Stimulated activated CD4-positive, alpha-beta T cell treated with anti-CD3 and anti-CD28 coated beads, Interleukin-2, amount 100 ng/mL, for 48 hours (primary cell): ENCODE data around the gene RAB11B.
"Not testable (repeated sequence)": the region's sequence is repeated elsewhere in the genome, so short reads cannot be mapped to it uniquely, and the experiment has no call there.

Experiments used
- DNase-seq, 2 donors: peaks; one replicate each; pipeline ENCODE4 v3.0.0-alpha.2; 2020

Gene RAB11B

DNA sequence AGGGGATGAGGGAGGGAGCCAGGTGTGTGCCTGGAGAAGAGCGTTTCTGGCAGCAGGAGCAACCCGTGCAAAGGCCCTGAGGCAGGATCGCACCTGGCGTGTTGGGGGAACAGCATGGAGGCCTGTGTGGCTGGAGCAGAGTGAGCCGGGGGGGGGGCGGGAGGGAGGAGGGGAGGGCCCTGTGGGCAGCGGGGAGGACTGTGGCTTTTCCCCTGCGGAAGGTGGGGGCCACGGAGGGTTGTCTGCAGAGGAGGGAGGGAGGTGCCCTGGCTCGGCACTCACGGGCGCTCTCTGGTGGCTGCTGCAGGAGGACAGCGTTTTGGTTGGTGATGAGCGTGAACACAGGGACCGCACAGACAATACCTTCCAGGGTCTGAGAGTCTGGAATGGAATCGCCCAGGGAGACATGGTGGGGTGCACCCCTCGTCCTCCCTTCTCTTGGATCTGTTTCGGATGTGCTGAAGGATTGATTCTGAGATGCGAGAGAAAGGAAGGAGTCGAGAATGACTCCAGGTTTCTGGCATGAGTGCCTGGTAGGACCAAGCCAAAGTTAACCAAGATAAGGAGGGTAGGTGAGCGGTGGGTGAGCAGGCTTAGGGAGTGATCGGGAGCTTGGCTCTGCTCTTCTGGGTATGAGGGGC is 6.5 kb downstream of the RAB11B start:
- peak; percentile 66 to 68 for DNase-seq

DNA sequence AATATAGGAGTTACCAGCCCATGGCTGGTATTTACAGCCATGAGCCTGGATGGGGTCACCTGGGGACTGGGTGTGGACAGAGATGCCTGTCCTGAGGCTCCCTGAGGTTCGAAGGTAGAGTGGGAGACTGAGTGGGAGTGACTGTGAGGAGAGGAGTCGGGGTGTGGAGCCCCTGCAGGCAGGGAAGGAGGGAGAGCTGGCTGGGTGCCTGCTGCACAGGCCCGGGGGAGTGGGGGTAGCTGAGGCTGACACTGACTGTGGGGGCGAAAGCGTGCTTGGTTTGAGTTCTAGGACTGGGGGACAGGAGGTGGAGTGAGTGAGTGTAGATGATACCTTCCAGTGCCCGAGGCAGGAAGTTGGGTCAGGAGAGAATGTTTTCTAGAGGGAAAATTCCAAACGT is 7.1 kb downstream of the RAB11B start:
- no peak for DNase-seq

DNA sequence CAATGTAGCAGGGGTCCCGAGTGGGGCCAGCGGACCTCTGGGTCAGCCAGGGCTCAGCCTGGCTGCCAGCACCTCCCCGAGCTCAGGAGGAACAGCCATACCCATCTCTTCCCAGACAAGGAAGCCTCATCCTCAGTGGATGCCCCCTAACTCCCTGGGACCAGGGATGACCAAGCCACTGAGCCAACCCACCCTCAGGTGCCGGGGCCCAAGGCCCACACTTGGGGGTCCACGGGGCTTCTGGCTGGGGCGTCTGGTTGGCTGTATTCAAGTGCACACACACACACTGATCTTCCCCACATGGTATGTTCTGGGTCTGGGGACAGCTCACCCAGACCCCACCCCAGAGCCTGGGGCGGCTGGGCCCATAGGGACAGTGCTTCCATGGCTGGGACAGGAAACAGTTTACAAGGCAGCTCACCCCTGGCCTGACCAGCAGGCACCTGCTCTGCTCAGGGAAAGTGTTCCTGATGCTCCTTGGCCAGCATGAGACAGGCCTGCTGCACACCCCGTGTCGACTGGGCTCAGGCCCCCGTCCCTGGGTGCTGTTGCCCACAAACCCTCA is 7.7 kb downstream of the RAB11B start:
- DNase-seq, result no peak

DNA sequence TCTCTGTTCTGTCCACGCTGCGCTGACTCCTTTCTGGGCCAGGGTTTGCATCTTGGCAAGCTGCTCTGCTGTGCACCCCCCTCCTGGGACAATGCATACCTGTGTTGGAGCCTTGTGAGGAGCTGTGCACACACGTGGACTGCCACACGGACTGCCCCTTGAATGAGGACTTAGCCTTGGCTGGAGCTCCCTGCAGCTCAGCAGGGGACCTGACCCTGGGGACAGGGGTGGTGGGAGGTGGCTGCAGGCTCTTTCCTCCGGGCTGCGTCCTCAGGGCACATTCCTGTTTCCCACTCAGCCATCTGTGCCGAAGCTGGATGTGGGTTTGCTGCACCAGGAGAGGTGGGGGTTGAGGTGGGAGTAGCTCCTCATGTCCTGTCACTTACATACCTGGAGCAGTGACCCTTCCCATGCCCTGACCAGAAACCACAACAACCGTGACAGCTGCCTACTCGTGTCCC is 8.2 kb downstream of the RAB11B start:
- DNase-seq, result no peak

DNA sequence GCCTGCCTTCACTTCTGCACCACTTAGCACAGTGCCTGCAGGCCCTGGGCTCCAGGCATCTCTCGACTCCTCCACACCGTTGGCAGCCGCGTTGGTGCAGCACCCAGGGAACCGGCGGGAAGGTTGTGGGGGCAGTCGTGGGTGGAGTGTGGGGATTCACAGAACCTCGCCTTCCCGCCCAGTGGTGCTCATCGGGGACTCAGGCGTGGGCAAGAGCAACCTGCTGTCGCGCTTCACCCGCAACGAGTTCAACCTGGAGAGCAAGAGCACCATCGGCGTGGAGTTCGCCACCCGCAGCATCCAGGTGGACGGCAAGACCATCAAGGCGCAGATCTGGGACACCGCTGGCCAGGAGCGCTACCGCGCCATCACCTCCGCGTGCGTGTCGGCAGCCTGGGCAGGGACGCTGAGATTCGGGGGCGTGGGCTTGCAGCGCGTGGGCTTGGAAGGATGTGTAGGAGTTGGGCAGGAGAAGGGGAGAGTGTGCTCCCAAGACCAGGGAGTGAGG is 9.6 kb downstream of the RAB11B start:
- DNase-seq, result no peak

DNA sequence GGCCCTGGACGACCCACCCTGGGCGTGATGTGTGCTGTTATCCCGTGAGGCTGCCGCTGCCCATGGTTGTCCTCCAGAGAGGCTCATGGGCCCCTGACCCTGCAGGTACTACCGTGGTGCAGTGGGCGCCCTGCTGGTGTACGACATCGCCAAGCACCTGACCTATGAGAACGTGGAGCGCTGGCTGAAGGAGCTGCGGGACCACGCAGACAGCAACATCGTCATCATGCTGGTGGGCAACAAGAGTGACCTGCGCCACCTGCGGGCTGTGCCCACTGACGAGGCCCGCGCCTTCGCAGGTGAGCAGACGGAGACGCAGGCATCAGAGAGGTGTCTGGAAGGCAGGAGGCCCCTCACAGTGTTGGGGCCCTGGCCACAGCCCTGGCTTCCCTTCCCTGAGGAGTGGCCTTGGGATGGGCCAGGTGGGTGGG is 11.8 kb downstream of the RAB11B start:
- DNase-seq, result no peak

DNA sequence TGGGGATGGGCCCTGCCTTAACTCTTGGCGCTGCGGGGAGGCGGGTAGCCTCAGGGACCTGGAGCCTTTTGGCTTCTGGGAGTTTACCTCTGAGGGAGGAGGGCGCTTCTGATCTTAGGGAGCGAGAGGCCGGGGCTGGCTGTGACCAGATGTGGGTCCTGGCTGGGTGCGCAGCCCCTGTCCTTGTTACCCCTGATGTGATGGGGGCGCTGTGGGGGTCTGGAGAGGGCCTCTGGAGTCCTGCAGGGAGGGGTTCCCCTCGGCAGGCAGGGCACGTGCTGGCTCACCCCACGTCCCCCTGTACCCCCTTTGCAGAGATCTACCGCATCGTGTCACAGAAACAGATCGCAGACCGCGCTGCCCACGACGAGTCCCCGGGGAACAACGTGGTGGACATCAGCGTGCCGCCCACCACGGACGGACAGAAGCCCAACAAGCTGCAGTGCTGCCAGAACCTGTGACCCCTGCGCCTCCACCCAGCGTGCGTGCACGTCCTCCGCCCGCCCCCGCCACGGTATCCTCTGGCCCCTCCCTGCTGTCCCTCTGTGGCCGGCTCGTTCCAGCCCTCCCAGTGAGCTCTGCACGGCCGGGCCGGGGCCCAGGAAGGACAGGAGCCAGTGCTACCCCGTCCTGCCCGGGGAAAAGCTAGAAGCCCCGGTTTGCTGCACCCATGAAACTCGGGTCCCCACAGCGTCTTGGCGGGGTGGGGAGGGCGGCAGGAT is 13.1 kb downstream of the RAB11B start:
- DNase-seq, result no peak

DNA sequence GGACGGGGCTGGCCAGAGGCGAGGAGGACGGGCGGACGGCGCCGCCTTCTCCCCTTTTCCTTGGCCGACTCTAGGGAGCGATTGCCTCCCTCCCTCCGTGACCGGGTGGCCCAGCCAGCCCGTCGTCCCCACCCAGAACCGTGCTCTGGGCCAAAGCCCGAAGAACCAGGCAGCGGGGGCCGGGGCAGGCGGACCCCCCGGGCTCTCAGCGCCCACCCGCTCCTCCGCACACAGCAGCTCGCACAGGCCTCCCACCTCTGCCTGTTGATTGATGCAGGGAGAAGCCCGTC is 13.6 kb downstream of the RAB11B start:
- DNase-seq, result no peak

DNA sequence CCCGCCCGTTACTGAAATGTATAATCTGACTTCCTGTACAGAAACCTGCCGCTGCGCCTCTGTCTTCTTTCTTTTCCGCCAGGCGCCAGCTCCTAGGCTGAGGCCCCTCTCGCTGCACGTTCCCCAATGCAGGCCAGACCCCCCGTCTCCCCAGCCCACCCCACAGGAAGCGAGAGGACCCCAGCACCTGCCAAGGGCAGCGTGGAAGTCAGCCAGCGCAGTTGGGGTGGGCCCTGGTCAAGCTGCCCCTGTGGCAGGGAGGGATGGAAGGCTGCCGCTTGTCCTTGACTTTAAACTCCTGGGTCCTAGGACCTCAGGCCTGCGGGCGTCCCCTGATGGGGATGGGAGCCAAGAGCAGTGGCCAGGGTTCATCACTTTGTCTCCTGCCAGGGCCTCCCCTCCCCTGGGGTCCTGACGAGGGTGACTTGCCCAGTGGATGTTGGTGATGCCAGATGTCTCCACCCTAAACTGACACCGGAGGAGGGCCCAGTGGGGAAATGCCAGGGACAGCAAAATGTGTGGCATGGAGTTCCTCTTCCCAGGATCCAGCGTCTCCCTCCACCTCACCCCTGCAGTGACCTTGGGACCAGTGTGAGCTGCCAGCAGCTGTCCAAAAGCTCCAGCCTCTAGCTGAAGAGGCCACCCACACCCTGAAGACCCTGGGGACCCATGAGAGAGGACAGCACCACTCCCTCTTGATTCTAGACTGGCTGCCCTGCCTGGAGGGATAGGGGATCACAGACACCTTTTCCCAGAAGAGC is 14.4 kb downstream of the RAB11B start:
- no peak for DNase-seq

DNA sequence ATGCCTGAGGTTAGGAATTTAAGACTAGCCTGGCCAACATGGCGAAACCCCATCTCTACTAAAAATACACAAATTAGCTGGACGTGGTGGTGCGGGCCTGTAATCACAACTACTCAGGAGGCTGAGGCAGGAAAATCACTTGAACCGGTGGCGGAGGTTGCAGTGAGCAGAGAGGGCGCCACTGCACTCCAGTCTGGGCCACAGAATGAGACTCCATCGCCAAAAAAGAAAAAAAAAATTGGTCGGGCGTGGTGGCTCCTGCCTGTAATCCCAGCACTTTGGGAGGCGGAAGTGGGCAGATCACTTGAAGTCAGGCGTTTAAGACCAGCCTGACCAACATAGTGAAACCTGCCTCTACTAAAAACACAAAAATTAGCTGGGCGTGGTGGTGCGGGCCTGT is 20.6 kb downstream of the RAB11B start:
- DNase-seq, result not testable (repeated sequence)

DNA sequence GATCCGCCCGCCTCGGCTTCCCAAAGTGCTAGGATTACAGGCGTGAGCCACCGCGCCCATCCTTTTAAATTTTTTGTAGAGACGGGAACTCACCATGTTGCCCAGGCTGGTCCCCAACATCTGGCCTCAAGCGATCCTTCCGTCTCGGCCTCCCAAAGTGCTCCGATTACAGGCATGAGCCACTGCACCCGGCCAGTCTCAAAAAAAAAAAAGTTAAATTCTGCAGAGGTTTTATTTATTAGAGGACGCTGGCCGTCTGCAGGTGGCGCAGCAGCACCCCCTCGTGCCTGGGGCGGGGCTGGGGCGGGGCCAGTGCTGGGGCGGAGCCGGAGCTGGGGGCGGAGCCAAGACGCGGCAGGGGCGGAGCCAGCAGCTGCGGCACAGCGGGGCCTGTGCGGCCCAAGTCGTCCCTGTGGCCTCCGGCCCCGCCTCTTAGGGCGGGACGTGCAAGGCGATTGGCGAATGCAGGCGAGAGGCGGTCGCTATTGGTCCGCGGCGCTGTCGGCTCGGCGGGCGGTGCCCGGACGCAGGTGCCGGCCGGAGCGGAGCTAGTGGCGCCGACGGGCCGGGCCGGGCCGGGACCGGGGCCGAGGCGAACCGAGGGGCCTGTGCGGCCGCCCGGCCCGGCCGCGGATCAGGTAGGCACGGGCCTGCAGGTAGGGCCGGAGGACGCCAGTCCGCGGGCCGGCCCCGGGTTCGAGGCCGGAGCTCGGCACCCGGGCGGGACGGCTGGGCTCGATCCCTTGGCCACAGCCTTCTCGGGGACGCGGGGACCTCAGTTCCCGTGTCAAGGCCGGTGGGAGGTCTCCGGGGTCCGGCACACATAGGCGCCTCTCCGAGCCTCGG is 22.8 kb downstream of the RAB11B start, which contains the start of gene MARCHF2:
MARCHF2 (plus strand) TSS at position 523 of the 846 bp plus-strand sequence. CDS start 8,536 bp downstream, outside the sequence.
- peak; percentile 95 to 97 for DNase-seq

DNA sequence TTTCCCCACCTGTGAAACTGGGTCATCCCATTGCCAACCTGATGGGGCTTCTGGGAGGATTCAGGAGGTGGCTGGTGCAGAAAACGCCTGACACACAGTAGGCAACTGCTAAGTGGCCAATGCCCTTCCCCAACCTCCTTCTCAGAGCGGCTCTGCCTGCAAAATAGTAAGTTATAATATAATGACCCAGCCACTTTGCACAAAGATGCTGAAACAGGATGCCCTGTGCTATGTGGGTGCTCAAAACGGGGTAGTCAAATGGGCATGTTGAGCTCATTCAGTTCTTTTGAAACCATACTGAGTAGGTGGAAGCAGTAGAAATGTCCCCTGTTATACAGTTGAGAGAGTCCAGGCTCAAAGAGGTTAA is 23.5 kb downstream of the RAB11B start:
- no peak for DNase-seq

DNA sequence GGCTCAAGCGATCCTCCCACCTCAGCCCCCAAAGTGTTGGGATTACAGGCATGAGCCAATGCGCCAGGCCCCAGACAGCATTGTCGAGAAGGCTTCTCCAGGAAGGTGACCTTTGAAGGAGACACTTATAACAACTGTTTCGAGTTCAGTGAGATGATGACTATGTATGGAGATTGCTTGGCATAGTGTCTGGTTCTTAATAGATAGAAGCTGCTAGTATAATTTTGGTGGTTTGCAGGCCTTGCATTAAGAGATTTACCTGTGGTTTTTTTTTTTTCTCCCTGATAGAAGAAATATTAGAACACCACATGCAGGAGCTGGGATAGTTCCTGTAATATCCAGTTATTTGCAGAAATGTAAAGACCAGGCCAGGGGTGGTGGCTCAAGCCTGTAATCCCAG is 26.6 kb downstream of the RAB11B start:
- no peak for DNase-seq

DNA sequence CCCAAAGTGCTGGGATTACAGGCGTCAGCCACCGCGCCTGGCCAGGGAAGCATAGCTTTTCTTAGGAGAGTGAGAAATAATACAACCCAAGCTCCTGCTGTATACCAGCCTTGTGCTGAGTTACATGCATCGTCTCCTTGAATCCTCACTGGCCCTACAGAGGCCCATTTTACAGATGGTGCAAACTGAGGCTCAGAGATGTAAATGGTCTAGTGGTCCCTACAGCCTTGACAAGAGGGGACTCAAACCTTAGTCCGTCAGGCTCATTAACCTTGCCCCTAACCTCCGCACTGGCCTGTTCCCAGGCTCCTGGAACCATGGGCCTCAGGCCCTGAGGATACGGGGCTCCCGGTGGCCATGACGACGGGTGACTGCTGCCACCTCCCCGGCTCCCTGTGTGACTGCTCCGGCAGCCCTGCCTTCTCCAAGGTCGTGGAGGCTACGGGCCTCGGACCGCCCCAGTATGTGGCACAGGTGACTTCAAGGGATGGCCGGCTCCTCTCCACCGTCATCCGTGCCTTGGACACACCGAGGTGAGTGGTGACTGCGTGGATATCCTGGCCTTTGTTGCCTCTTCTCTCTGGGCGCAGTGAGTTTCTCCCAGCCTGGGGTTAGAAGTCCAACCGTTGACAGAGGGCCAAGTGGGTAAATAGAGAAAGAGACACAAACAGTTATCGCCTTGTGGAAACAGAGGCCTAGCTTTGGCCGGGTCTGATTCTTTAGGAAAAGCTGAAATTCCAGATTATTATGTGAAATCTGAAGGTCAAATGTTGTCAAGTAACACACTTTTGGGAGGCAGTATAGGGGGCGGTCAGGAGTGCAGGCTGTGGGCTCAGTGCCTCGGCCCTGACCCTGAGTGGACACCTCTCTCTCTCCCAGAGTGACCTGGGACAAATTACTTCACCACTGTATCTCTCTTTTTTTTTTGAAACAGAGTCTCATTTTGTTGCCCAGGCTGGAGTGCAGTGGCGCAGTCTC is 31.6 kb downstream of the RAB11B start:
- no peak for DNase-seq

DNA sequence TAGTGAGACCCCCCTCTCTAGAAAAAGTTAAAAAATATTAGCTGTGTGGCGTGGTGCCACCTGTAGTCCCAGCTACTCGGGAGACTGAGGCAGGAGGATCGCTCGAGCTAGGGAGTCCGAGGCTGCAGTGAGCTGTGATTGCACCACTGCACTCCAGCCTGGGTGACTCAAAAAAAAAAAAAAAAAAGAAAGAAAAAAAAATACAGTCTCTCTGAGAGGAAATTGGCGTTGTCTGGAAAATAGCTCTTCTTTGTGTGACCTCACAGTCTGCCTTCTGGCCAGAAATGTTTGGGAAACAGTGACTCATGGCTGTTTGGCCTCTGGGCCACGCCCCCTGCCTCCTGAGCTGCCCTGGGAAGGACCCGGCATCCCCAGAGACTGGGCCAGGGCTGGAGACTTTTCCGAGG is 33.7 kb downstream of the RAB11B start:
- DNase-seq, result no peak

DNA sequence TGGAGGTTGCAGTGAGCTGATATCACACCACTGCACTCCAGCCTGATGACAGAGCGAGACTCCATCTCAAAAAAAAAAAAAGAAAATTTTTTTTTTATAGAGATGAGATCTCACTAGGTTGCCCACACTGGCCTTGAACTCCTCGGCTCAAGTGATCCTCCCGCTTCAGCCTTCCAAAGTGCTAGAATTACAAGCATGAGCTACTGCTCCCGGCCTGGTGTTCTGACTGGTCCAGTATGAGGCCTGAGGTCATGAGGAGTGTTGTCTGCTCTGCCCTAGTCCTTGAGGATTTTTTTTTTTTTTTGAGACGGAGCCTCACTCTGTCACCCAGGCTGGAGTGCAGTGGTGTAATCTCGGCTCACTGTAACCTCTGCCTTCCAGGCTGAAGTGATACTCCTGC is 35.2 kb downstream of the RAB11B start:
- not testable (repeated sequence) for DNase-seq

DNA sequence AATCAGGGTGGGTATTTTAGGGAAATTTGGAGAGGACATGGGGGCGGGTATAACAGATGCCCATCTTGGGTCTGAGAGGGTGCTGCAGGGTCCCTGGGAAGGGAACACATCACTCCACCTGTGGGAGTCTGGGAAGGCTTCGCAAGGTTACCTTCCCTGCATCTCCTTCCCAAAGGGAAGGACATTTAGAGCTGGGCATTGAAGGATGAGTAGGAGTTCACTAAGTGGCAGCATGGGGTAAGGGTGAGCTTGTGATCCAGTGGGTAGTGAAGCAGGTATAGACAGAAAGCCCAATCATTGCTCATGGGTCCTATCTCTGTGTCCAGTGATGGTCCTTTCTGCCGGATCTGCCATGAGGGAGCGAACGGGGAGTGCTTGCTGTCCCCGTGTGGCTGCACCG is 36.1 kb downstream of the RAB11B start:
- DNase-seq, result no peak

DNA sequence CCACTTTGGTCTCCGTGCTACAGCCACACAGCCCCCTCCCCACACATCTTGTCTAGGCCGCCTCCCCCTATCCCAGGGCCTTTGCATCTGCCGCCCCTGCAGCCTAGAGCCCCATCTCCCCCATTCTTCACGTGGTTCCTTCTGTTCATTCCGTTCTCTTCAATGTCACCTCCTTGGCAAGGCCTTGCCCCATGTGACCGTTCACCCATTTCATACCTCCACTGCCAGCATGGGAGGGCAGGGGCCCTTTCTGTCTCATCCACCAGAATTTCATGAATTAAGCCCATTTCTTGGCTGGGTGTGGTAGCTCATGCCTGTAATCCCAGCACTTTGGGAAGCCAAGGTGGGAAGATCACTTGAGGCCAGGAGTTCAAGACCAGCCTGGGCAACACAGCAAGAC is 38.9 kb downstream of the RAB11B start:
- DNase-seq, result no peak

DNA sequence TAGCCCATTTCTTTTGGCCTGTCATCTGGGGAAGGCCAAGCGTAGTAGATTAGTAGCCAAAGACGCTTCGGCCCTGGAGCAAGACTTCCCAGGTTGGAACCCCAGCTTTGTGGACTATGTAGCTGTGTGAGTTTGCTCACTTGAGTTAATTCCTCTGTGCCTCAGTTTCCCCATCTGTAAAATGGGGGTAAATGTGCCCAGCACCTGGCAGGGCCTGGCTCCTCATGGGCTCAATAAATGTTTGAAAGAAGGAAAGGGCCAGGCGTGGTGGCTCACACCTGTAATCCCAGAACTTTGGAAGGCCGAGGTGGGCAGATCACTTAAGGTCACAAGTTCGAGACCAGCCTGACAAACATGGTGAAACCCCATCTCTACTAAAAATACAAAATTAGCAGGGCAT is 39.7 kb downstream of the RAB11B start:
- DNase-seq, result no peak

DNA sequence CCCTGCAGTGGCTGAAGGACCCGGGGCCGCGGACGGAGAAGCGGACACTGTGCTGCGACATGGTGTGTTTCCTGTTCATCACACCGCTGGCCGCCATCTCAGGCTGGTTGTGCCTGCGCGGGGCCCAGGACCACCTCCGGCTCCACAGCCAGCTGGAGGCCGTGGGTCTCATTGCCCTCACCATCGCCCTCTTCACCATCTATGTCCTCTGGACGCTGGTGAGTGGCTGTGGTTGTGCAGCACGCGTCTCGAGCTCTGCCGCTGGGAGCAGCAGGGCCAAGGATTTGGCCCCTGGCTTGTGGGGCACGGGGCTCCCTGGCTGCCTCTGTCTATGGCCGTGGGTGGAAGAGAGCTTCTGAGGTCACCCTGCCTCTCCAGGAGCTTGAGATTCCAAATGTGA is 40.5 kb downstream of the RAB11B start:
- DNase-seq, result no peak

DNA sequence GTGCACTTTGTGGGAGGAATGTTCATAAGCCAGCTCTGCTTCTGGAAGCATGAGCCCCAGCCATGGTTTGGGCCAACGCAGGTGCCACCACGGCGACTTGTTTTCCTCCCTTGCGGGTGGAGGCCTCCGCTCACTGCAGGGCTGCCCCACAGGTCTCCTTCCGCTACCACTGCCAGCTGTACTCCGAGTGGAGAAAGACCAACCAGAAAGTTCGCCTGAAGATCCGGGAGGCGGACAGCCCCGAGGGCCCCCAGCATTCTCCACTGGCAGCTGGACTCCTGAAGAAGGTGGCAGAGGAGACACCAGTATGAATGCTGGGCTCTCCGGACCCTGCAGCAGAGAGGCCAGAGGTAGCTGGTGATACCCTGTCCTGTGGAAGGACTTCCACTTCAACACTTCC is 48.1 kb downstream of the RAB11B start:
- DNase-seq, result no peak
